Breast epithelium (tissue), 3 donors: ENCODE results near the gene METTL9.

ENCODE experiments used
- CTCF ChIP-seq, 3 donors: fragments of 450-650 bp; IDR thresholded peaks; one replicate each; pipeline ENCODE4 v1.5.1; 2016 to 2017; ENCODE audit warnings: antibody characterized with exemption in 3 of 3, mild to moderate bottlenecking in 3 of 3, moderate library complexity in 3 of 3
- POLR2A ChIP-seq: fragments of 450-650 bp; IDR thresholded peaks from one replicate; pipeline ENCODE4 v1.6.1; 2016; ENCODE audit warnings: antibody characterized with exemption, mild to moderate bottlenecking, moderate library complexity
- POLR2AphosphoS5 ChIP-seq, 3 donors: sonication (generic); formaldehyde crosslinking; IDR thresholded peaks; one replicate each; pipeline ENCODE4 v1.6.1; 2017; ENCODE audit warnings: antibody characterized with exemption in 3 of 3

GRCh38 chr16:21563676-21564075 lies 35.7 kb upstream of the METTL9 start:
- TF ChIP-seq CTCF (IDR thresholded peaks at IDR 0.05), result no peak
- TF ChIP-seq POLR2AphosphoS5 (IDR thresholded peaks at IDR 0.05), result no peak
- TF ChIP-seq POLR2A, result no peak
